Astrocyte (in vitro differentiated cells and primary cell): ENCODE results near the gene FZD10.

Source experiments
- EZH2 ChIP-seq: IDR thresholded peaks from 2 replicates; pipeline ENCODE4 v1.6.1; 2012; ENCODE audit warnings: mild to moderate bottlenecking, low read length, inconsistent platforms; ENCODE audit not compliant: insufficient read depth
- TF ChIP-seq, protein P1 (sequence below): IDR thresholded peaks from 2 replicates; pipeline ENCODE4 v1.5.1; 2011; ENCODE audit warnings: low read depth, mild to moderate bottlenecking, inconsistent platforms, low read length, moderate library complexity; ENCODE audit not compliant: insufficient read depth

DNA sequence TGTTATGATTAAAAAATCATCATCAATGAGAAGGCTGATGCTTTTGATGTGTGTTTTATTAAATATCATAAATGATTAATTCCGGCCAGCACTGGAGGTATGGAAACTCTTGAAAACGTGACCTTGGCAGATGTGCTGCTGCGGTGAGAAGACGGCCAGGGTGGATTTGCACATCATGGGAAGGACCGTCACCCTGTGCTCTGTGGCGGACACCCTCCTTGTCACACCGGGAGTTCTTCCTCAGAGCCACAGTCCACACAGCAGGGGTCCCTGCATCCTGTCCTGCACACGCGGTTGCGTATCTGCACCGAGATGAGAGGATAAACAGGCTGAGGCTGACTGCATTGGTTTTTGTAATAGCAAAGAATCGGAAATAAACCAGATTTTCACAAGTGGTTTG, 33.5 kb downstream of the FZD10 start:
- TF ChIP-seq, protein P1, sequence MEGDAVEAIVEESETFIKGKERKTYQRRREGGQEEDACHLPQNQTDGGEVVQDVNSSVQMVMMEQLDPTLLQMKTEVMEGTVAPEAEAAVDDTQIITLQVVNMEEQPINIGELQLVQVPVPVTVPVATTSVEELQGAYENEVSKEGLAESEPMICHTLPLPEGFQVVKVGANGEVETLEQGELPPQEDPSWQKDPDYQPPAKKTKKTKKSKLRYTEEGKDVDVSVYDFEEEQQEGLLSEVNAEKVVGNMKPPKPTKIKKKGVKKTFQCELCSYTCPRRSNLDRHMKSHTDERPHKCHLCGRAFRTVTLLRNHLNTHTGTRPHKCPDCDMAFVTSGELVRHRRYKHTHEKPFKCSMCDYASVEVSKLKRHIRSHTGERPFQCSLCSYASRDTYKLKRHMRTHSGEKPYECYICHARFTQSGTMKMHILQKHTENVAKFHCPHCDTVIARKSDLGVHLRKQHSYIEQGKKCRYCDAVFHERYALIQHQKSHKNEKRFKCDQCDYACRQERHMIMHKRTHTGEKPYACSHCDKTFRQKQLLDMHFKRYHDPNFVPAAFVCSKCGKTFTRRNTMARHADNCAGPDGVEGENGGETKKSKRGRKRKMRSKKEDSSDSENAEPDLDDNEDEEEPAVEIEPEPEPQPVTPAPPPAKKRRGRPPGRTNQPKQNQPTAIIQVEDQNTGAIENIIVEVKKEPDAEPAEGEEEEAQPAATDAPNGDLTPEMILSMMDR, result no peak
- no peak for TF ChIP-seq EZH2
